Measurements from ENCODE around the gene EFNA1. TPM values are rescaled to one million over a fixed set of nuclear protein-coding genes. Genes with fewer than 3 reads are reported as not detected.

The EFNA1 gene
- total RNA-seq, 1 donor from 2014 or later: 178 TPM

DNA sequence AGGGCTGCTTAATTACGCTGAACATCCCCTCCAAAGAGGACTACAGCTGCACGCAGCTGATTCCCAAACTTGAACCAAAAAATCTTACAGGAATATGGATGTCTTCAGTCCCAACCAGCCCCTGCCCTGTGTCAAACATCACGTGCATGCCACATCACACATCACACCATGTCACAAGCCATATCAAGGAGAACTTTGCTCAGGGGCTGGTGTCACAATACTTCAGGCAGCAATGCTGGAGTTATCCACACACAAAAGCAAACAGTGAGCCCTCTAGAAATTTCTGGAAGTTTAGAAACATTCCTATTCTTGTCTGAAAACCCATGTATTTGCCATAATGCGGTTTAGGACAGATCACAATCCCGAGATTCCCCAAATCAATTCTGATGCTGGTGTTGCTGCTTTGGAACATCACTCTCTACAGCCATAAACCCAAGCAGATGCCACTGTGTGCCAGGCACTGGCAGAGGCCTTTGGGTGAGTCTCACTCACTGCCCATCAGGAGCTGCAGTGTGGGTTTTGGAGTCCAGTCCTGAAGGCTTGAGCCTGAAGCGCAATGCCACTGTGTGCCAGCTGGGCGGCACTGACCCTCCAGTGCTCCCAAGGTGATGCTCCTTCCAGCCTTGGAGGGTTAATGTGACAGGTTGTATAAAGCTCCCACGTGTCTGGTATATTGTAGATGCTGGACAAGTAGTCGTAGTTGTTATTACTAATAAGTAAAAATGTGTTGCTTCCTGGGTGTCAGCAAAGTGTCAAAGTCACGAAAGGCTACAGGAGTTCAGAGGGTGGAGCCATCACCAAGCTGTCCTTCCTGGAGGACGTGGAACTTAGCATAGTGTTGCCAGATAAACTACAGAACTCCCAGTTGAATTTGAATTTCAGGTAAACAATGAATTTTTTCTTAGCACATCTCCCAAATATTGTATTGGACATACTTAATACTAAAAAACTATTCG lies 20.1 kb upstream of the EFNA1 start:
- TF ChIP-seq, protein P1, sequence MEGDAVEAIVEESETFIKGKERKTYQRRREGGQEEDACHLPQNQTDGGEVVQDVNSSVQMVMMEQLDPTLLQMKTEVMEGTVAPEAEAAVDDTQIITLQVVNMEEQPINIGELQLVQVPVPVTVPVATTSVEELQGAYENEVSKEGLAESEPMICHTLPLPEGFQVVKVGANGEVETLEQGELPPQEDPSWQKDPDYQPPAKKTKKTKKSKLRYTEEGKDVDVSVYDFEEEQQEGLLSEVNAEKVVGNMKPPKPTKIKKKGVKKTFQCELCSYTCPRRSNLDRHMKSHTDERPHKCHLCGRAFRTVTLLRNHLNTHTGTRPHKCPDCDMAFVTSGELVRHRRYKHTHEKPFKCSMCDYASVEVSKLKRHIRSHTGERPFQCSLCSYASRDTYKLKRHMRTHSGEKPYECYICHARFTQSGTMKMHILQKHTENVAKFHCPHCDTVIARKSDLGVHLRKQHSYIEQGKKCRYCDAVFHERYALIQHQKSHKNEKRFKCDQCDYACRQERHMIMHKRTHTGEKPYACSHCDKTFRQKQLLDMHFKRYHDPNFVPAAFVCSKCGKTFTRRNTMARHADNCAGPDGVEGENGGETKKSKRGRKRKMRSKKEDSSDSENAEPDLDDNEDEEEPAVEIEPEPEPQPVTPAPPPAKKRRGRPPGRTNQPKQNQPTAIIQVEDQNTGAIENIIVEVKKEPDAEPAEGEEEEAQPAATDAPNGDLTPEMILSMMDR (IDR thresholded peaks at IDR 0.05): no peak
- no peak overlapping the region for H3K27ac ChIP-seq
- peaks cover 9% of the 10 kb centered on the region for H3K4me1 ChIP-seq
- no peak overlapping the region for H3K4me3 ChIP-seq
- no peak for DNase-seq
- H3K36me3 ChIP-seq: no peaks in the 10 kb centered on the region
- H3K9me3 ChIP-seq: no peaks in the 10 kb centered on the region
- intact Hi-C loops (cut with DNase I): no loop called here
- H3K27me3 ChIP-seq: no peaks in the 10 kb centered on the region
- no peak for ATAC-seq

DNA sequence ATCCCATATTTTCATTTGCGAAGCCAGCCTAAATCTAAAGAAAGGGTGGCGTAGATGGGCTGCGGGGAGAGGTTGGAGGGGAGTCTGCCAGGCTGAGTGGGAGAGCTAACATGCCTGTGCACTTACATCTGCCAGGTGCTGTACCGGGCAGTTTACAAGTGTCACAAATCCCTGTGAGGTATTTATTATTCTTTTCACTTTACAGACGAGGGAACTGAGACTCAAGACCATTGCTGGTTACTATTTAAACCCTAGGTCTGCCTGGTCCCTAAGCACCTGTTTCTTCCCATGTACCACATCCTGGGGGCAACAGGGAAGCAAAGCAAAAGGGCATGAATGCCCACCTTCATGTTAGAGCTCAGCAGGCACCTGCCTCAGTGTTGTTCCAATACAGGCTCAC lies 19.4 kb upstream of the EFNA1 start:
- no peaks in the 10 kb centered on the region for H3K27me3 ChIP-seq
- no peaks in the 10 kb centered on the region for H3K36me3 ChIP-seq
- ATAC-seq (no peak), DNase-seq (no peak)
- TF ChIP-seq, protein P1 (IDR thresholded peaks at IDR 0.05): no peak
- intact Hi-C loops (cut with DNase I): no loop called here
- no peak overlapping the region for H3K4me3 ChIP-seq
- peaks cover 9% of the 10 kb centered on the region for H3K4me1 ChIP-seq
- no peaks in the 10 kb centered on the region for H3K9me3 ChIP-seq
- H3K27ac ChIP-seq: no peak overlapping the region

DNA sequence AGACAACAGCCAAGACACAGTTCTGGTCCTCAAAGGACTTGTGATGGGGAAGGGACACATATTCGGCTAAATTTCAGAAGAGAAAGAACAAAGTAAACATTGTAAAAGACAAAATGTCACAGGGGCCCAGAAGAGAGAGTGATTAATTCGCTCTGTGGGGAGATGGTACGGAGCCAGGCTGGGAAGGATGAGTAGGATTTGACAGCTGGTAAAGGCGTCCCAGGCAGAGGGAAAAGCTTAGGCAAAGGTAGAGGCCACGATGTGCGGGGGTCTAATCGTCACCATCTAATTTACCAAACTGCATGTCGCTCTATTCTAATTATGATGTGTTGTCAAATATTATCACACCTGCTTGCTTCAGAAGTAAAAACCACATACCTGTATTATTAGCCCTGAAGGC lies 17.3 kb upstream of the EFNA1 start:
- Histone ChIP-seq H3K4me1 (no peaks in the 10 kb centered on the region), H3K27me3 (no peaks in the 10 kb centered on the region), H3K4me3 (no peak overlapping the region), H3K36me3 (no peaks in the 10 kb centered on the region), H3K27ac (no peak overlapping the region), H3K9me3 (no peaks in the 10 kb centered on the region)
- ATAC-seq (no peak), DNase-seq (no peak)
- intact Hi-C loops (cut with DNase I): no loop called here
- TF ChIP-seq, protein P1 (IDR thresholded peaks at IDR 0.05): no peak

DNA sequence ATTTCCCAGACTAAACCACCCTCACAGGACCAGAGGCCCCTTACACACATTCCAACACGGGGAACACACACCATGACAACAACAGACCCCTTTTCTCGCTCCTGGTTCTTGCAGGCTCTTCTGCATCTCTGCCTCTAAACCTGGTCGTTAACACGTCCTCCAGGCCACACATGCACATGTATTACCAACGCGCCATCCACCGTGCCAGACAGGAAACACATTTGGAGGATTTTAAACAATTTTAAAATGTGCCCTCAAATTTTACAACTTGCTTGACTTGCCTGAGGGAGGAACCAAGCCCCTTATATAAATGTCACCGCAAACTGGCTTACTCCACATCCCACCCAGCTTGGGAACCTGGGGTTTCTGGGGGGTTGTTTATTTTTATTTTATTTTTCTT lies 16.9 kb upstream of the EFNA1 start:
- Histone ChIP-seq H3K4me1 (no peaks in the 10 kb centered on the region), H3K9me3 (no peaks in the 10 kb centered on the region), H3K27me3 (no peaks in the 10 kb centered on the region), H3K4me3 (no peak overlapping the region), H3K36me3 (no peaks in the 10 kb centered on the region), H3K27ac (no peak overlapping the region)
- TF ChIP-seq, protein P1 (IDR thresholded peaks at IDR 0.05): no peak
- no peak for DNase-seq
- no peak for ATAC-seq
- intact Hi-C loops (cut with DNase I): no loop called here

DNA sequence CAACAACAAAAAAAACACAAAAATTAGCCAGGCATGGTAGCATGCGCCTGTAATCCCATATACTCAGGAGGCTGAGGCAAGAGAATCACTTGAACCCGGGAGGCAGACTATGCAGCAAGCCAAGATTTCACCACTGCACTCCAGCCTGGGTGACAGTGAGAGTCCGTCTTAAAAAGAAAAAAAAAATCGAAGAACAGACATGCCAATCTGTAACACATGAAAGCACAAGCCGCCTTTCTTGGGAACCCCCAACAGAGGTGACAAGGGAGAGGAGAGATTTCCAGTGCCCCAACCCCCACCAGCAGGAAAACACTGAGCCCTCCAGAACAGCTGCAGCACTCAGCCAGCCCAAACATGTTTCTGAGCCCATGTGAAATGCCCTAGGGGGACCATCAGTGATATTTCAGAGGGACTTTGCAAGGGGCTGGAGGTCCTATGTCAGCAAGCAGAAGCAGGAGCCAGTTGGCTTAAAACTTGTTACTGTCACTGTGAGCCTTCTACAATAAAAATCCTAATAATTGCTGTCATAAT lies 14.2 kb upstream of the EFNA1 start:
- H3K36me3 ChIP-seq: no peaks in the 10 kb centered on the region
- no peaks in the 10 kb centered on the region for H3K4me1 ChIP-seq
- H3K27ac ChIP-seq: no peak overlapping the region
- TF ChIP-seq, protein P1 (IDR thresholded peaks at IDR 0.05): no peak
- intact Hi-C loops (cut with DNase I): no loop called here
- DNase-seq (no peak), ATAC-seq (no peak)
- no peak overlapping the region for H3K4me3 ChIP-seq
- no peaks in the 10 kb centered on the region for H3K9me3 ChIP-seq
- no peaks in the 10 kb centered on the region for H3K27me3 ChIP-seq

All from upper lobe of right lung (tissue), 1 donor.